GM19099 (cell line): ENCODE measurements around the gene SLC12A3.

Experiments
- POLR2A ChIP-seq: IDR thresholded peaks from 3 replicates; pipeline ENCODE4 v1.6.1; 2011; ENCODE audit warnings: low read depth; ENCODE audit not compliant: insufficient read length; ENCODE audit errors: extremely low read depth

Gene SLC12A3

DNA sequence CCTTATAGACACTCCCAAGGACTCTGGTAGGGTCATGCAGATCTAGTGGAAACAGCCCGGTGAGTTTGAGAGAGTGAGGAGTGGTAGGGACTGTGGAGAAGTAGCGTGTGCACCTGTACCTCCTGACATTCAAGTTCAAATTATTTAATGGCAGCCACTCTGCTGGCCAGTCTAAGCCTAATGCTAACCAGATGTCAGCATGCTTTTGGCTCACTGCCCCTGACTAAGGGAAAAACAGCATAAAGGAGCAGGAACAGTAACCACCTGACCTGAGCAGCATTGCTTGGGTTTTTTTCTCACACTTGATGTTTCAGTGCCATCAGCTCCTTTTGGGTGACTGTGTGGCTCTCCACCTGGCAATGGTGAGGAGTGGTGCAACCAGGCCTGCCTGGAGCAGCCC is 23.8 kb upstream of the SLC12A3 start:
- TF ChIP-seq POLR2A: no peak

DNA sequence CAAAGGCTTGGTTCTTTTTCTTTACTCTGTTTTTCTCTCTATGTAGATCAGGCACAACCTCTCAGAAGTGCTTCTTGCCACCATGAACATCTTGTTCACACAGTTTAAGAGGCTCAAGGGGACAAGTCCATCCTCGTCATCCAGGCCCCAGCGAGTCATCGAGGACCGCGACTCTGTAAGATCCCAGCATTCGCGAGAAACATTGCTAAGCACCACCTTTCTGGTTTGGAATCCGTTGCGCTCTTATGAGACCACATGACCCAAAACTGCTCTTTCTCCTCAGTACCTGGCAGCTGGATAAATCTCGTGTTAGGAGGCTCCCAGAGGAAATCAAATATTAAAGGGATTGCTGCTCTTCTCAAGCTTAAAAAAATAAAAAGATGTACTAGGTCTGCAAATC is 23.3 kb upstream of the SLC12A3 start:
- TF ChIP-seq POLR2A: no peak

DNA sequence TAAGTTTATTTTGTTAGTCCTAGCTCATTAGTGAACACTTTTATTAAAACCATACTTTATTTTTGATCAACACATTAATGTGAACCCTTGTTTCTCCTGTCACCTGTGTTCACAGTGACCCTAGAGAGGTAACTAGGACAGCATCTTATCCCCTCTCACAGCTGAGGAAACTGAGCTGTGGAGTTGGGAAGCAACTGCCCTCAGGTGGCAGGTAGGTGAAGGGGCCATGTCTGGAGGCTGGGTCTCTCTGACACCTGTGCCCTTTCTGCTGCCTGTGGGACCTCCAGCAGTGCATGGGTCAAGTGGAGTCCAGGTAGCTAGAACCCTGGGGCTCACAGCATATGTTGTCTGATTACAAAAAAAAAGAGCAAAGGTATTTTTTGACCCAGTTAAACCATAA is 22.9 kb upstream of the SLC12A3 start:
- no peak for TF ChIP-seq POLR2A

DNA sequence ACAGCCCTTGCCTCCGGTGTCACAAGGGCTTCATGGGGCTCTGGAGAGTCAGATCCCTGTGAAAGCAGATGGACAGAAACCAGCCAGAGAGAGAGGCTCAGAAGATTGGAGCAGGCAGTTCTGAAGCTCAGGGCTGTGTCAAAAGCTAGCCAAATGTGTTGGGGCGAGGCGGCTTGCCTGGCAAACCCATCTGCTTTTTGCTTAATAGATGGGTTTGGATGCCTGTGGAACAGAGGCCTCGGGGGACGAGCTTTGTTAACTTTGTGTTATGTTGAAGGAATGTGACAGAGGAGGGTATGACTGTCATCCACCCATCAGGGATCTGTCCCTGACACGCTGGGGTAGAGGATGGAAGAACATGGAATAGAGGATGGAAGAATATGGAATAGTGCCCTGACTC is 21.0 kb upstream of the SLC12A3 start:
- no peak for TF ChIP-seq POLR2A

DNA sequence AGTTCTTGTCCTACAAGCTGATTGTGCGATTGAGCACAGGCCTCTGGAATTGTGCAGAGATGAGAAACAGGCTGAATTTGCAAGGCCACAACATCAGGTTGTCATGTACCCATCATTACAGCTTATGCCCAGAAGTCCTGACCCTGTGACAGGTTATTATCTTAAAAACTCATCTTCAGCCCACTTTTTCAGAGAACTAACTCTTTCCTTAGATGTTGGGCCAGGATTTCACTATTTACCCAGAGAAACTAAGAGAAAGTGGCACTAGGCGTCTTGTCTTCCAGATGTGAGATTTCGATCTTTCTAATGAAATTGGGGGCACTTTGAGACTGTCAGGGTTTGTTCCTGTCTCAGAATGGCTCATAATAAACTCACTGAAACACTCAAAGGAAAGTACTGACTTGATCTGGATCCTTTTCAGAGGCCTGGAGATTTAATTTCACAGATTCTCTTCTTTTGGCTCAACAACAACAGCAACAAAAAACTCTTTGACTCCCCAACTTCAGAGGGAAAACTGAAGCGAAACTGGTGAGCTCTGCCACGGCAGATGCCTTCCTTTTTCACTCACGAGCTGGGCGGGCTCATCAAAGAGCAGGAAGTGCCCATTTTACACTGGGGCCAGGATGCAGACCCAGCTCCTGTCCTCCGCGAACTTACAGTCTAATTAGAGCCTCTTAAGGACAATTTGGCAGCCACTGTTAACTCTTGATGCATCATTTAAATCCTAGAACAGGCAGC is 17.7 kb upstream of the SLC12A3 start:
- TF ChIP-seq POLR2A: no peak

DNA sequence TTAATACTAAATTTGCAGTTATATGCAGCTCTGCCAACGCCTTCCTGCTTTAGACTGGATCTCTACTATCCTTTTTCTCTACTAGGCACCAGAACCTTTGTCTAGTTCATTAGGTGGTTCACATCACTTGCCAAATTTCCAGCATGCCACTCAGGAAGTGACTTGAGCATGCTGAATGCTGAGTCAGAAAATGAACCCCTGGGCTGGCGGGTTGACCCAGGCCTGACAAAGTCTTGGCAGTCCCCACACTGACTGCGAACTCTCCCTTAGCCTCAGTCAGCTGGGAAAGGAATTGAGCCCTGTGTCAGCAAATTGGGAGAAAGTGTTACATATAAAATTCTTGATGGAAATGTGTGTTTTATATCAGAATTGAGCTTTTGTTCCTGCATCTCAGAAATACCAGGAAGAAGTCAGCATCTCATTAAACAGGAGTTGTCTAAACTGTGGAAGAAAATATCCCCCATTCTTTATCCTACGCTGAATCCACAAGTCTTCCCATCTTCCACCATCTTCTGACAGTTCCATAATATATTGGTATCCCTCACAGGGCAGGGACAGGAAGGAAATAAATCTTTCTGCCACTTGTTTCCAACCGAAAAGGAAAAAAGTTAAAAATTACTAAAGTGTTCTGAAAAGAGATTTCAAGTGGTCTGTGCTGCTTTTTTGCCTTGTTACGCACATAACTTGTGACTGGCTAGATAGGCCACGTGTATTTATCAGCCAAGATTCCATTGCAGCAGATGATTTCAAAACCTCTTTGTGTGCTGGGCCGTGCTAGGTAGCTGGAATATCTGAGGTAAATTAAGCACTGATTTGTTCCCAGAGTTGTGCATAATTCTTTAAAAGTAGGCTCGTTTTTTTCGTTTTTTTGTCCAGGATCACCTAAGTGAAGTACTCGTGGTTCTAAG is 16.7 kb upstream of the SLC12A3 start:
- no peak for TF ChIP-seq POLR2A

DNA sequence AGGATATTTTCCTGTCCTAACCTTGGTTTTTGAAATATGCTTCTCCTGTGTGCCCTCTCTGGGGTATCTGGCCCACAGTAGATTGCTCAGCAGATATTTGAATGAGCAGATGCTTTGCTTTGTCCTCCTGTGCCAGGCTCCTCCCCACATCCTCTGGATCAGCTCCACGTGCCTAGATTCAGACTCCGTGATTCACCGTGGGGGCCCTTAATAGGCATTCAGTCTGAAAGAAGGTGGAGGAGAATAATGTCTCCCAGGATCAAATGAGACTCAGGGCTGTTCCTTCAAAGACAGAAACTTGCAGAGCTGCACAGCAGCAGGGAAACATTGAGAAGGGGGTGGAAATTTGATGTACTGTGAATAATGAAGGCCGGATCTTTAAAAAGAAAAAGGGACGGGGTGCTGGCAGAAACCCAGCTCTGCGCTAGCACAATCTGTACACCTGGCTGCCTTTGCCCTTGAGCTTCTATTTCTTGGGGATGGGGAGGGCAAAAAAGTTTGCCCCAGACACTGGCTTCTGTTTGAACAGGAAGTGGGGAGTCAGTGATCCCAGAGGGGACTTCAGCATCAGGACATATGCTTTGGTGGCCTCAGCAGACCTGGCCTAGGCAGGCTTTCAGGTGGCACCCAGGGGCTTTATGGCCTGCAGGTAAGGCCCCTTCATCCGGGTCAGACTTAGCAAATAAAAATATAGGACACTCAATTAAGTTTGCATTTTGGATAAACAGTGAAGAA is 15.9 kb upstream of the SLC12A3 start:
- no peak for TF ChIP-seq POLR2A

DNA sequence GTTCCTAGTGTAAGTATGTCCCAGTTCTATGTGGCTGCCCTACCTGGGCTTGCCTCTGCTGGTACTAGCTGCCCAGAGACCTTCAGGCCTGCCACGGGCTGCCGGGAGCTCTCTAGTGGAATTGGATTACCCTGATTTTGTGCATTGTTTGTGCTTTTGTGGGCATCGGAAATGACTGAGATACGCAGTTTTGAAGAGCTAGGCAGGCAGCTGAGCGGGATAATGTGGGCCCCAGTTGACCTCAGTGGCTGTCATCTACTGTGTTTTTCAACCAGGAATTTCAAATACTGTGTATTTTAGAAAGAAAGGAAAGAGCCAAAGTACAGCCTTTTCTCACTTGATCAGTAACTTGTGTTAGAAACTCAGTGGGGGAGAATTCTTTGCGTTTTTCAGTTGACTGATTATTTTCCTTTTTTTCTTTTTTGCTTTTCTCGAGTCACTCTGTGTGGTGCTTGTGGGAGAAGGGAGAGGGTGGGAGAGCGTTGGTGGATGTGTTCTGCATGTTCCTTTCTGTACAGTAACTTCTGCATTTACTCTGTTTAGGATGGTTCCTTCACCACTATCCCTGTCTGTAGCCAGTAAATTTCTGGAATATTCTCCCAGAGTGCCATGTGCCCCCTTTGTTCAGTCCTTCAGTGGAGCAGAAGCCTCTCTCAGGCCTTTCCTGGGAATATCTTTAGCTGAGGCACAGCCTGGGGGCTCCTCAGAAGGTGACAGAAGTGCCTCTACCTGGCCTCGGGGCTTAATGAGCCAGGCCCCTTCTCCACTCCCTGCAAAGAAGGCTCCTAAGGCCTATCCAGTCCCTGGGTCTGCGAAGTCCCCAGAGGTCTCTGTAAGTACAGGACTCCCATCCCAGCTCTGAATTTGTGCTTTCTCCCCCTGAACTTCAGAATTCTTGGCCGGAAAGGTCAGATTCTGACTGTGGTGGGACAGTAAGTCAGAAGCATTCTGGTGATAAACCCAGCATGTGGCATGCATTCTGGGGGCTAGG is 15.0 kb upstream of the SLC12A3 start:
- TF ChIP-seq POLR2A: no peak

DNA sequence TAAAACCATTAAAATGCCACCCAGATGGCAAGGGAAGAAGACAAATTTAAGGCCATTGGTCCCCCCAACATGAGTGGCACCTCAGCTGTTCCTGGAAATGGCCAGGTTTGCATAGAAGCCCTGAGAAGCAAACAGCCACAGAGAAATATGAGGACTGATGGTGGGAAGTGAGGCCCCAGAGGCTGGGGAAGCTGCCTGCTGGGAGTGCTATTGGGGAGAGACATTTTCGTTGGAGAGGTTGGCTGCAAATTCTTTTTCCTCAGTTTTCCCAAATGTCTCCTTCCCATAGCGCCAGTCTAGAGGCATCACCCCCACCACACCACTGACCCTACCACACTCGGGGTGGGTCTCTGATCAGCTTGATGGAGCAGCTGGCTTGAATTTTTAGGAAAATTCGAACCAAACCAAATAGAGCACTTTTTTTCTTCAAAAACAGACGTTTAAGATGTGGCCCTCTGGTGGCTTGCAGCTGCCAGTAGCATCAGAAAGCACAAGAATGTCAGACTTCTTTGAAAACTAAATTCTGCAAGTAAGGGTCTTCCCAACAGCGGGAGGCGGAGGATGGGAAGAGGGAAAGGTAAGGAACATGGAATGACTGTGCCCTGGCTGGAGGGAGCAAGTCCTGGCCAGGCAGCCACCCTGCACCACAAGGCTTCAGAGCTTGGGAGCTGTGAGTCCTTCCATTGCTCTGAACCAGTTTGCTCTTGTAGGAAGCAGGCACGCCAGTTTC is 13.2 kb upstream of the SLC12A3 start:
- no peak for TF ChIP-seq POLR2A

DNA sequence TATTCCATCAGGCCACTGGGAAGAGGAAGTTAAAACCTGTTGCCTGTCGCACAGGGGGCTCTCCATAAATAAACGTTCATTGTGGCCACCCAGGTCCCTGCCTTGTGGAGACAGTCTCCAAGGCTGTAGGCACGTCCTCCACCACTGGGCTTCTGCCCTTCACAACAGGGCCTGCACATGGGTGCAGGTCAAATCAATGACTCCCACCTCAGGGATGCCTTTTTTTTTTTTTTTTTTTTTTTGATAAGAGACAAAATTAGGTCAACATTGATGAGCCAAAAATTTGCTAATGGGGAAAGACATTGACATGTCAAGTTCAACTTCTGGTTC is 12.6 kb upstream of the SLC12A3 start:
- TF ChIP-seq POLR2A: no peak

DNA sequence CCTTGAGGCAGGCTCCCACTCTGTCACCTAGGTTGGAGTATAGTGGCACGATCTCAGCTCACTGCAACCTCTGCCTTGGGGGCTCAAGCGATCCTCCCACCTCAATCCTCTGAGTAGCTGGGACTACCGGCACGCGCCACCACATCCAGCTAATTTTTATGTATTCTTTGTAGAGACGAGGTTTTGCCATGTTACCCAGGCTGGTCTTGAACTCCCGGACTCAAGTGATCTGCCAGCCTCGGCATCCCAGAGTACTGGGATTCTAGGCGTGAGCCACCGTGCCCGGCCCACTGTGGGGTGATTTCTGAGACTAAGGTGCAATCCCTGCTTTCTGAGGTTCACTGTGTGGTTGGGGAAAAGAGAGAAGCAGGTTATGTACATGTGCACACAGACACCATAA is 12.0 kb upstream of the SLC12A3 start:
- no peak for TF ChIP-seq POLR2A

DNA sequence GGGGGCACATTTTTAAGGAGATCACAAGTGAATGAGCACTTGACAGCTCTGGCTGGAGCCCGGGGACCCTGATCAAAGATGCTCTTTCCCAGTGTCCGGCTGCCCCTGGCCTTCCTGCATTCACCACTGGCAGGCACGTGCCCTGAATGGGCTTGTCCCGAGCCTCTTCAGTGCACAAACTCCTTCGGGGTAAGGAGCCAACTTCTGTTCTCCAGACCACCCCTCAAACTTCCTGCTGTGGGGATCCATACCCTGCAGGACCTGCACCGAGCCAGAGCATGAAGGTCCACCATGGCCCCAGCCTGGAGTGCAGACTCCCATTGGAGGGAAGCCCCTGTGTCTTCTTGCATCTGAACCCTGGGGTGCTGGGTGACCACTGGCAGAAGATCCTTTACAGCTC is 9.8 kb upstream of the SLC12A3 start:
- no peak for TF ChIP-seq POLR2A

DNA sequence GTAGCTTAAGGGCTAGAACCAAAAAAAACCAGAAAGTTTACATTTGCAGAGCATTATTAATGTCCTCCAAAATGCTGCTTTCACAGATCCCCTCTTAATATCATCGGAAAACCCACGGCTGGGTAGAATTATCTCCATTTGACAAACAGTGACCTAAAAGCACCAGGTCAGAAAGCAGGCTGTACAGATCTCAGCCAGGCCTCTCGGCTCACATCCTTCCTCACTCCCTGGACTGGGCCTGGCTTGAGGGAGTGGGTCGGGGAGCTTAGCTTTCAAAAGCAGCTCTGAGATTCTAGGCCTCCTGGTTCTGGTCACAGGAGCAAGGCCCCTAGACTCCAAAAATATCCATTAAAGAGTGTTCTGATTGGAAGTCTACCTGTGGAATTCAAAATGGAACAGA is 9.1 kb upstream of the SLC12A3 start:
- TF ChIP-seq POLR2A: no peak

DNA sequence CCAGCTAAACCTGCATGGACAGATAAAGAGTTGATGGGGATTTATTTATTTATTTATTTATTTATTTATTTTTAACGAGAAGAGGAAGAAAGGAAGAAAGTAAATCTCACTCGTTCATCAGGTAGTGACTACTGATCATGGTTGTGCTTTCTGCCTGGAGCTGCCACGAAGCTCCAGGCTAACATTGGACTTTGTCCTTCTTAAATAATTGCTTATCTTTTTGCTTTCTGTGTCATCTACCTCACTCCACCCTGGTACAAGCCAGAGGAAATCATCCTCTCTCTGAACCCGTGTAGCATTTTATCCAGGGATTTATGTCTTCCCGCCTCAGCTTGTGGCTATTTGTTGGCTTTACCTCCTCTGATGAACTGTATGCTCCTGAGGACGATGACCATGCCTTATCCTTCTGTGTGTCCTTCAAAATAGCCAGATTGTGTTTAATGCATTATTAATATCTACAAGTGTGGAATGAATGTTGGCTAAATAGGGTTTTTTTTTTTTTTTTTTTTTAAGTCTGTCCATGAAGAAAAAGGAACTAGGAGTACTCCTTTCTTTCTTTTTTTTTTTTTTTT is 8.0 kb upstream of the SLC12A3 start:
- no peak for TF ChIP-seq POLR2A

DNA sequence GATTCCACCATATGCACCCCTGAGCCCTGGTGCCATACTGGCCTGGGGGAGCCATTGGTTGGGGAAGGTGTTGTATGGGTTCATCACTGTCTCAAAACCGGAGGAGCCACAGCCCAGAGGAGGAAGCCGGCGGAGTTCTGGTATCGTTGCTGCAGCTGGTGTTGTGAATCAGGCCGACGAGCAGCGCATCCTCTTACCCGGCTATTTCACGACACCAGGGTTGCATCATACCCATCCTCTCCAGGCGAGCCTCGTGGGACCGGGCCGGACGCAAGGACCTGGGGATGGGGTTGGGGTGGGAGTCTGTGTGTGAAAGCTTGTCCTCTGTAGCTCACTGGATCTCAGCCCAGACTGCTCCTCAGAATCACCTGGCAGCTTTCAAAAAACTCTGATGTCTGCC is 6.6 kb upstream of the SLC12A3 start:
- no peak for TF ChIP-seq POLR2A
